ENCODE measurements around the gene RCSD1.

RCSD1 gene

DNA sequence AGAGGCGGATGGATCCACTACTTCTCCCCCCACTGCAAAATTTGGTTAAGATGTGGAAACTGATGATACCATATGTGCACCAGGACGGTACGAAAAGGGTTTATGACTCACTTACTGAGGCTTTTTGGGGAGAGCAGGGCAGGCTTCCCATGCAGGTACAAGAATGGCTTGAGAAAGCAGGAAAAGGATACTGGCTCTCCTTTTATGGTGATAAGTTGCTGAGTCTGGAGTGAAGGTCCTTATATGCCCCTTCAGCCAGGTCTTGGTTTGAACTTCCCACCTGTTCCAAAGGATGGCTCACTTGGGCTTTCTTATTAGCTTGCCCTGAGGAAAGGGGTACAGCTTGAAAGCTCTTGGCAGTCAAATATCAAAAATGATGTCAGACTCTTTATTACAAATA is 114.9 kb downstream of the RCSD1 start:
- Histone ChIP-seq H3K79me2 (ENCODE audit: low read length) (peaks cover 83% of the 10 kb centered on the region), H3K4me2 (ENCODE audit: low read length) (no peak overlapping the region), H3K27ac (ENCODE audit: low read length) (no peak overlapping the region), H2AFZ (ENCODE audit: low read depth, low read length) (no peak overlapping the region), H3K9me3 (ENCODE audit: insufficient read depth, low read length) (no peaks in the 10 kb centered on the region), H4K20me1 (ENCODE audit: insufficient read depth, low read length) (peaks cover 18% of the 10 kb centered on the region; the same call in 1 of the 2 replicates), H3K27me3 (ENCODE audit: low read depth, low read length) (no peaks in the 10 kb centered on the region), H3K9ac (ENCODE audit: low read length) (no peak overlapping the region), H3K4me1 (ENCODE audit: low read length) (no peaks in the 10 kb centered on the region), H3K4me3 (ENCODE audit: low read length) (no peak overlapping the region), H3K36me3 (replicated peaks; ENCODE audit: low read depth, low read length) (no peaks in the 10 kb centered on the region)
- TF ChIP-seq CTCF (IDR thresholded peaks at IDR 0.05; ENCODE audit: low read depth, low read length): no peak
- no peak for TF ChIP-seq EZH2phosphoT487 (IDR thresholded peaks at IDR 0.05; ENCODE audit: low read depth)

DNA sequence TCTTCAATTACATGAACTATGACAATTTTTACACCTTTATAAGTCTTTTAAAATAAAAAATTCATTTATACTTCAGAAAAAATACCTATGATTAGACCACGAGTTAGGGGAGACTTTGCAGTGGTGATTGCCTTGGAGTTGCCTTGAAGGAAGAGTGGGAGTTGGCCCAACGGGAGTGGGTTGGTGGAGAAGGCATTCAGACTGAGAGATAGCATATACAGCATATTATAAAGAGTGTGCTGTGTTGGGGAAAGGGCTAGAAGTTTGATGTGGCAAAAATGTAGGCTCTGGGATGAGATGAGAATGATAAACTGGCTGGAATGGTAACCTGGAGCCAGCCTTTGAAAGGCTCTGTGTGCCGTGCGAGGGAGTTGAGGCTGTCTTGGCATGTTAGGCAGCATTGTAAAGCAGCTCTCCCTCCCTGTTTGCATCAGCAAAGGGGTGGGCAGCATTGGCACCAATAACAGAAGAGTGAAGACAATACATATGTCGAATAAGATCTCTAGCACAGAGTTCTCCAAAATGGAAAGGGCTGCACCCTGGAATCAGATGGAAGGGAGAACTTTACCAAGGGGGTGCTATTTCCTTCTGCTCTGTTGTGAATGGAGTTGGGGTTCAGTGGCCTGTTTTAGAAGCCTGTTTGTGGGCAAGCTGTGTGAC is 116.1 kb downstream of the RCSD1 start:
- H3K27me3 ChIP-seq (ENCODE audit: low read depth, low read length): no peaks in the 10 kb centered on the region
- no peak for TF ChIP-seq EZH2phosphoT487 (IDR thresholded peaks at IDR 0.05; ENCODE audit: low read depth)
- no peak for TF ChIP-seq CTCF (IDR thresholded peaks at IDR 0.05; ENCODE audit: low read depth, low read length)
- H3K4me1 ChIP-seq (ENCODE audit: low read length): no peaks in the 10 kb centered on the region
- H3K27ac ChIP-seq (ENCODE audit: low read length): no peak overlapping the region
- no peaks in the 10 kb centered on the region for H3K36me3 ChIP-seq (replicated peaks; ENCODE audit: low read depth, low read length)
- peaks cover 73% of the 10 kb centered on the region for H3K79me2 ChIP-seq (ENCODE audit: low read length)
- H3K9ac ChIP-seq (ENCODE audit: low read length): no peak overlapping the region
- H3K9me3 ChIP-seq (ENCODE audit: insufficient read depth, low read length): no peaks in the 10 kb centered on the region
- H4K20me1 ChIP-seq (ENCODE audit: insufficient read depth, low read length): peaks cover 9% of the 10 kb centered on the region; the same call in 1 of the 2 replicates
- no peak overlapping the region for H2AFZ ChIP-seq (ENCODE audit: low read depth, low read length)
- no peak overlapping the region for H3K4me3 ChIP-seq (ENCODE audit: low read length)
- H3K4me2 ChIP-seq (ENCODE audit: low read length): no peak overlapping the region

- peaks cover 4% of the 10 kb centered on the region; the same call in 1 of the 2 replicates for H3K4me1 ChIP-seq (ENCODE audit: low read length)
- no peak overlapping the region for H3K4me3 ChIP-seq (ENCODE audit: low read length)
- H3K4me2 ChIP-seq (ENCODE audit: low read length): no peak overlapping the region
- H2AFZ ChIP-seq (ENCODE audit: low read depth, low read length): no peak overlapping the region
- peaks cover 9% of the 10 kb centered on the region; the same call in 1 of the 2 replicates for H4K20me1 ChIP-seq (ENCODE audit: insufficient read depth, low read length)
- H3K79me2 ChIP-seq (ENCODE audit: low read length): peaks cover 70% of the 10 kb centered on the region
- H3K27ac ChIP-seq (ENCODE audit: low read length): no peak overlapping the region
- no peak overlapping the region for H3K9ac ChIP-seq (ENCODE audit: low read length)
- H3K9me3 ChIP-seq (ENCODE audit: insufficient read depth, low read length): no peaks in the 10 kb centered on the region
- H3K27me3 ChIP-seq (ENCODE audit: low read depth, low read length): no peaks in the 10 kb centered on the region
- TF ChIP-seq CTCF (IDR thresholded peaks at IDR 0.05; ENCODE audit: low read depth, low read length) (no peak), EZH2phosphoT487 (IDR thresholded peaks at IDR 0.05; ENCODE audit: low read depth) (no peak)
- no peaks in the 10 kb centered on the region for H3K36me3 ChIP-seq (replicated peaks; ENCODE audit: low read depth, low read length)
Observed at GRCh38 chr1:167746988-167747655, 117.1 kb downstream of the RCSD1 start.

- Histone ChIP-seq H3K4me3 (ENCODE audit: low read length) (no peak overlapping the region), H3K9ac (ENCODE audit: low read length) (no peak overlapping the region), H3K4me1 (ENCODE audit: low read length) (peaks cover 13% of the 10 kb centered on the region), H3K79me2 (ENCODE audit: low read length) (peaks cover 65% of the 10 kb centered on the region), H3K36me3 (replicated peaks; ENCODE audit: low read depth, low read length) (no peaks in the 10 kb centered on the region), H3K9me3 (ENCODE audit: insufficient read depth, low read length) (no peaks in the 10 kb centered on the region), H3K4me2 (ENCODE audit: low read length) (no peak overlapping the region), H3K27ac (ENCODE audit: low read length) (no peak overlapping the region), H2AFZ (ENCODE audit: low read depth, low read length) (no peak overlapping the region), H4K20me1 (ENCODE audit: insufficient read depth, low read length) (peaks cover 9% of the 10 kb centered on the region; the same call in 1 of the 2 replicates), H3K27me3 (ENCODE audit: low read depth, low read length) (no peaks in the 10 kb centered on the region)
- TF ChIP-seq EZH2phosphoT487 (IDR thresholded peaks at IDR 0.05; ENCODE audit: low read depth) (no peak), CTCF (IDR thresholded peaks at IDR 0.05; ENCODE audit: low read depth, low read length) (no peak)
Observed at GRCh38 chr1:167747988-167748387, 118.0 kb downstream of the RCSD1 start.
